GM23338 (cell line): Measurements from ENCODE around the gene IL36A. TPM values are rescaled to one million over a fixed set of nuclear protein-coding genes. Genes with fewer than 3 reads are reported as not detected.
A peak's percentile ranks its signal among the peaks of the same experiment; 100 is the strongest.

Experiments used
- ATAC-seq: fragments of 200-7000 bp; cut with Tn5 transposase; 3 replicates; pipeline ENCODE4 v1.9.1; 2020
- DNase-seq: peaks from one replicate; pipeline ENCODE4 v3.0.0-alpha.2; 2015; ENCODE audit warnings: low spot score
- H2AFZ ChIP-seq: fragments of 200-600 bp; sonication (generic); 2 replicates; pipeline ENCODE4 v1.8.0; 2016; ENCODE audit warnings: antibody characterized with exemption, mild to moderate bottlenecking, moderate library complexity
- H3F3A ChIP-seq: fragments of 200-600 bp; sonication (generic); replicated peaks from 2 replicates; pipeline ENCODE4 v1.8.0; 2017; ENCODE audit warnings: antibody characterized with exemption, mixed run types, low read depth
- H3K27ac ChIP-seq: fragments of 200-600 bp; sonication (generic); 2 replicates; pipeline ENCODE4 v1.6.1; 2016; ENCODE audit warnings: low read depth
- H3K27me3 ChIP-seq: fragments of 200-600 bp; sonication (generic); 2 replicates; pipeline ENCODE4 v1.8.0; 2016; ENCODE audit warnings: mild to moderate bottlenecking, mixed run types, moderate library complexity; ENCODE audit not compliant: insufficient read depth
- H3K36me3 ChIP-seq: fragments of 200-600 bp; sonication (generic); 2 replicates; pipeline ENCODE4 v1.8.0; 2016; ENCODE audit warnings: mild to moderate bottlenecking; ENCODE audit not compliant: insufficient read depth
- H3K4me1 ChIP-seq: fragments of 200-600 bp; sonication (generic); 2 replicates; pipeline ENCODE4 v1.8.0; 2016; ENCODE audit warnings: mild to moderate bottlenecking, moderate library complexity; ENCODE audit not compliant: insufficient read depth
- H3K4me2 ChIP-seq: fragments of 200-600 bp; sonication (generic); 2 replicates; pipeline ENCODE4 v1.7.1; 2017; ENCODE audit warnings: mixed run types
- H3K4me3 ChIP-seq: fragments of 200-600 bp; sonication (generic); 2 replicates; pipeline ENCODE4 v1.6.1; 2016; ENCODE audit warnings: mixed run types
- H3K79me2 ChIP-seq: fragments of 200-600 bp; sonication (generic); replicated peaks from 2 replicates; pipeline ENCODE4 v1.8.0; 2017; ENCODE audit warnings: mild to moderate bottlenecking; ENCODE audit not compliant: insufficient read depth
- H3K9me2 ChIP-seq: fragments of 200-600 bp; sonication (generic); 2 replicates; pipeline ENCODE4 v1.8.0; 2017; ENCODE audit not compliant: insufficient read depth
- H4K20me1 ChIP-seq: fragments of 200-600 bp; sonication (generic); replicated peaks from 2 replicates; pipeline ENCODE4 v1.8.0; 2017; ENCODE audit warnings: mild to moderate bottlenecking; ENCODE audit not compliant: insufficient read depth
- H3K27ac Mint-ChIP-seq: 2 replicates; pipeline ENCODE4 v1.8.0; 2020; ENCODE audit warnings: inconsistent platforms, mild to moderate bottlenecking, moderate library complexity, mixed read lengths
- H3K27me3 Mint-ChIP-seq: 3 replicates; pipeline ENCODE4 v1.8.0; 2022; ENCODE audit warnings: low read depth, mild to moderate bottlenecking, moderate library complexity, mixed read lengths, inconsistent platforms; ENCODE audit not compliant: insufficient read depth, poor library complexity
- H3K36me3 Mint-ChIP-seq: 3 replicates; pipeline ENCODE4 v1.8.0; 2021; ENCODE audit warnings: low read depth, mild to moderate bottlenecking, inconsistent platforms, moderate library complexity, mixed read lengths
- H3K4me1 Mint-ChIP-seq: 3 replicates; pipeline ENCODE4 v1.8.0; 2020; ENCODE audit warnings: mild to moderate bottlenecking, inconsistent platforms, mixed read lengths
- H3K4me3 Mint-ChIP-seq: 3 replicates; pipeline ENCODE4 v1.8.0; 2021; ENCODE audit warnings: moderate library complexity, mild to moderate bottlenecking, inconsistent platforms, mixed read lengths
- H3K9me3 Mint-ChIP-seq: 3 replicates; pipeline ENCODE4 v1.8.0; 2020; ENCODE audit warnings: moderate library complexity, mild to moderate bottlenecking, inconsistent platforms, mixed read lengths
- CREB1 ChIP-seq: fragments of 250-450 bp; sonication (Bioruptor Pico); IDR thresholded peaks from 2 replicates; pipeline ENCODE4 v1.5.0; 2020; ENCODE audit warnings: low read depth, mild to moderate bottlenecking, moderate library complexity
- EZH2 ChIP-seq: fragments of 200-600 bp; sonication (generic); IDR thresholded peaks from one replicate; pipeline ENCODE4 v1.8.0; 2017; ENCODE audit warnings: antibody characterized with exemption, mild to moderate bottlenecking, low read depth; ENCODE audit not compliant: unreplicated experiment
- EZH2phosphoT487 ChIP-seq: fragments of 200-600 bp; sonication (generic); IDR thresholded peaks from one replicate; pipeline ENCODE4 v1.8.1; 2018; ENCODE audit warnings: antibody characterized with exemption; ENCODE audit not compliant: unreplicated experiment
- JUNB ChIP-seq: IDR thresholded peaks from one replicate; pipeline ENCODE4 v1.6.1; 2016; ENCODE audit warnings: antibody characterized with exemption; ENCODE audit not compliant: unreplicated experiment
- NANOG ChIP-seq: IDR thresholded peaks from 2 replicates; pipeline ENCODE4 v1.6.1; 2016; ENCODE audit warnings: antibody characterized with exemption, borderline replicate concordance
- POLR2AphosphoS5 ChIP-seq: IDR thresholded peaks from 2 replicates; pipeline ENCODE4 v1.6.1; 2016; ENCODE audit warnings: antibody characterized with exemption, low read depth
- STAT1 ChIP-seq: IDR thresholded peaks from one replicate; pipeline ENCODE4 v1.6.1; 2016; ENCODE audit warnings: antibody characterized with exemption; ENCODE audit not compliant: unreplicated experiment
- ZNF331 ChIP-seq: fragments of 250-450 bp; sonication (Bioruptor Pico); IDR thresholded peaks from 2 replicates; pipeline ENCODE4 v1.5.0; 2020; ENCODE audit warnings: low read depth, mild to moderate bottlenecking, moderate library complexity
- polyA plus RNA-seq: library from polyadenylated mRNA; unstranded; fragments of >200 nt; fragmentation: Nextera tagmentation; extraction: Ambion mirVana; gene quantifications from 2 replicates; pipeline ENCODE4 v1.2.1, GENCODE V29; 2016
- total RNA-seq: library from RNA; depleted of rRNA; stranded (reverse); fragments of >200 nt; shearing (Covaris generic); gene quantifications from 2 replicates; pipeline ENCODE4 v1.2.3, GENCODE V29; 2014
- TF ChIP-seq, protein P1 (sequence below), 2 experiments: fragments of 200-600 bp in 1 of 2; sonication (generic) in 1 of 2; conservative IDR thresholded peaks; 2 replicates each; pipeline versions ENCODE4 v1.5.1 to v1.6.1; 2016 to 2017; ENCODE audit warnings: antibody characterized with exemption in 2 of 2, low read depth in 2 of 2, mild to moderate bottlenecking in 2 of 2, moderate library complexity in 1 of 2
- TF ChIP-seq, protein P2 (sequence below): IDR thresholded peaks from one replicate; pipeline ENCODE4 v1.6.1; 2018; ENCODE audit warnings: antibody characterized with exemption; ENCODE audit not compliant: unreplicated experiment
- TF ChIP-seq, protein P3 (sequence below): IDR thresholded peaks from 2 replicates; pipeline ENCODE4 v1.6.1; 2016; ENCODE audit warnings: antibody characterized with exemption

IL36A gene
- total and polyA plus RNA-seq, 2 experiments from 2014 or later, result not detected

DNA sequence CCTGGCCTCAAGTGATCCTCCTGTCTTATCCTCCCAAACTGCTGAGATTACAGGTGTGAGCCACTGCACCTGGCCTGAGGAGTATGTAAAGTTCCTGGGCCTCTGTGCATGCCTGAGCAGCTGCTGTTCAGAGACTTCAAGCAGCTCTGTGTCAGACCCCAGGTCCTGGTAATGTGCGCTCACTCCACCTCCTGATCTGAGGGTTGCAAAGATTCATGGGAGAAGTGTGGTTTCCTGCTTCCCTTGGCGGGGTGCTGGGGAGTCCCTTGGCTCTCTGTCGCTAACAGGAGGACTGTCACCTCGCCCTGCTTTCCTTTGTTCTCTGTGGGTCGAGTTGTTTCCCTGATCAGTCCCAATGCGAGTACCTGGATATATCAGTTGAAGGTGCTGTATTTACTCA is 8.6 kb upstream of the IL36A start (continued):
- no peak for TF ChIP-seq EZH2
- TF ChIP-seq, protein P1, sequence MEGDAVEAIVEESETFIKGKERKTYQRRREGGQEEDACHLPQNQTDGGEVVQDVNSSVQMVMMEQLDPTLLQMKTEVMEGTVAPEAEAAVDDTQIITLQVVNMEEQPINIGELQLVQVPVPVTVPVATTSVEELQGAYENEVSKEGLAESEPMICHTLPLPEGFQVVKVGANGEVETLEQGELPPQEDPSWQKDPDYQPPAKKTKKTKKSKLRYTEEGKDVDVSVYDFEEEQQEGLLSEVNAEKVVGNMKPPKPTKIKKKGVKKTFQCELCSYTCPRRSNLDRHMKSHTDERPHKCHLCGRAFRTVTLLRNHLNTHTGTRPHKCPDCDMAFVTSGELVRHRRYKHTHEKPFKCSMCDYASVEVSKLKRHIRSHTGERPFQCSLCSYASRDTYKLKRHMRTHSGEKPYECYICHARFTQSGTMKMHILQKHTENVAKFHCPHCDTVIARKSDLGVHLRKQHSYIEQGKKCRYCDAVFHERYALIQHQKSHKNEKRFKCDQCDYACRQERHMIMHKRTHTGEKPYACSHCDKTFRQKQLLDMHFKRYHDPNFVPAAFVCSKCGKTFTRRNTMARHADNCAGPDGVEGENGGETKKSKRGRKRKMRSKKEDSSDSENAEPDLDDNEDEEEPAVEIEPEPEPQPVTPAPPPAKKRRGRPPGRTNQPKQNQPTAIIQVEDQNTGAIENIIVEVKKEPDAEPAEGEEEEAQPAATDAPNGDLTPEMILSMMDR (conservative IDR thresholded peaks at IDR 0.05; ENCODE audit: low read depth in 2 of 2), result no peak

DNA sequence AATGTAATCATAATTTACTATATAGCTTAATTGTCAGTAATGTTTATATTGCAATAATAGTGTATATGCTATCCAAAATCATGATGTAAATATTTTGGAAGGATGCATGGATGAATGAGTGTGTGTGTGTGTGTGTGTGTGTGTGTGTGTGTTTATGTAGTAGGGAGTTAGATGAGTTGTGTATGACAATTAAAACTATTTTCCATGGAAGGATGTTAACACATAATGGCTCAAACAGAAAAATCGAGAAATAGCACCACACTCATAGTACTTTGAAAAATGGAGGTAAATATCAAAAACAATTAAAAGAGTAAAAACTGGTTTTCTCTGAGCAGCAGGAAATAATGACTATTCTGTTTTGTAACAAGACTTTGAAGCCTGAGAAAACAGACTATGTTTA is 8.1 kb upstream of the IL36A start:
- ATAC-seq, result no peak
- H3K4me3 ChIP-seq, result no peak overlapping the region
- TF ChIP-seq, protein P1 (conservative IDR thresholded peaks at IDR 0.05; ENCODE audit: low read depth in 2 of 2), result no peak
- TF ChIP-seq STAT1, result no peak
- TF ChIP-seq, protein P2, sequence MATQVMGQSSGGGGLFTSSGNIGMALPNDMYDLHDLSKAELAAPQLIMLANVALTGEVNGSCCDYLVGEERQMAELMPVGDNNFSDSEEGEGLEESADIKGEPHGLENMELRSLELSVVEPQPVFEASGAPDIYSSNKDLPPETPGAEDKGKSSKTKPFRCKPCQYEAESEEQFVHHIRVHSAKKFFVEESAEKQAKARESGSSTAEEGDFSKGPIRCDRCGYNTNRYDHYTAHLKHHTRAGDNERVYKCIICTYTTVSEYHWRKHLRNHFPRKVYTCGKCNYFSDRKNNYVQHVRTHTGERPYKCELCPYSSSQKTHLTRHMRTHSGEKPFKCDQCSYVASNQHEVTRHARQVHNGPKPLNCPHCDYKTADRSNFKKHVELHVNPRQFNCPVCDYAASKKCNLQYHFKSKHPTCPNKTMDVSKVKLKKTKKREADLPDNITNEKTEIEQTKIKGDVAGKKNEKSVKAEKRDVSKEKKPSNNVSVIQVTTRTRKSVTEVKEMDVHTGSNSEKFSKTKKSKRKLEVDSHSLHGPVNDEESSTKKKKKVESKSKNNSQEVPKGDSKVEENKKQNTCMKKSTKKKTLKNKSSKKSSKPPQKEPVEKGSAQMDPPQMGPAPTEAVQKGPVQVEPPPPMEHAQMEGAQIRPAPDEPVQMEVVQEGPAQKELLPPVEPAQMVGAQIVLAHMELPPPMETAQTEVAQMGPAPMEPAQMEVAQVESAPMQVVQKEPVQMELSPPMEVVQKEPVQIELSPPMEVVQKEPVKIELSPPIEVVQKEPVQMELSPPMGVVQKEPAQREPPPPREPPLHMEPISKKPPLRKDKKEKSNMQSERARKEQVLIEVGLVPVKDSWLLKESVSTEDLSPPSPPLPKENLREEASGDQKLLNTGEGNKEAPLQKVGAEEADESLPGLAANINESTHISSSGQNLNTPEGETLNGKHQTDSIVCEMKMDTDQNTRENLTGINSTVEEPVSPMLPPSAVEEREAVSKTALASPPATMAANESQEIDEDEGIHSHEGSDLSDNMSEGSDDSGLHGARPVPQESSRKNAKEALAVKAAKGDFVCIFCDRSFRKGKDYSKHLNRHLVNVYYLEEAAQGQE, result no peak
- no peak for TF ChIP-seq ZNF331 (CRISPR knock-in tag)
- no peak for TF ChIP-seq POLR2AphosphoS5
- no peak for TF ChIP-seq JUNB
- TF ChIP-seq, protein P3, sequence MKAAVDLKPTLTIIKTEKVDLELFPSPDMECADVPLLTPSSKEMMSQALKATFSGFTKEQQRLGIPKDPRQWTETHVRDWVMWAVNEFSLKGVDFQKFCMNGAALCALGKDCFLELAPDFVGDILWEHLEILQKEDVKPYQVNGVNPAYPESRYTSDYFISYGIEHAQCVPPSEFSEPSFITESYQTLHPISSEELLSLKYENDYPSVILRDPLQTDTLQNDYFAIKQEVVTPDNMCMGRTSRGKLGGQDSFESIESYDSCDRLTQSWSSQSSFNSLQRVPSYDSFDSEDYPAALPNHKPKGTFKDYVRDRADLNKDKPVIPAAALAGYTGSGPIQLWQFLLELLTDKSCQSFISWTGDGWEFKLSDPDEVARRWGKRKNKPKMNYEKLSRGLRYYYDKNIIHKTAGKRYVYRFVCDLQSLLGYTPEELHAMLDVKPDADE, result no peak
- TF ChIP-seq NANOG, result no peak
- no peak for TF ChIP-seq CREB1
- TF ChIP-seq EZH2phosphoT487, result no peak
- no peak for TF ChIP-seq EZH2

More for the DNA sequence above, 8.1 kb upstream of the IL36A start:
- Mint-ChIP-seq H3K4me3 (no peak overlapping the region), H3K36me3 (peaks cover 7% of the 10 kb centered on the region; the same call in 2 of the 3 replicates), H3K9me3 (peaks cover 39% of the 10 kb centered on the region), H3K27me3 (peaks cover 2% of the 10 kb centered on the region), H3K4me1 (no peaks in the 10 kb centered on the region), H3K27ac (no peak overlapping the region)
- Histone ChIP-seq H3K27me3 (no peaks in the 10 kb centered on the region), H3K79me2 (no peaks in the 10 kb centered on the region), H3K4me2 (no peak overlapping the region), H3K27ac (no peak overlapping the region), H3K9me2 (peaks cover 5% of the 10 kb centered on the region; the same call in 1 of the 2 replicates), H3K36me3 (no peaks in the 10 kb centered on the region), H2AFZ (peak overlapping the region; percentile 85; the same call in 1 of the 2 replicates), H4K20me1 (no peaks in the 10 kb centered on the region), H3K4me1 (no peaks in the 10 kb centered on the region), H3F3A (no peaks in the 10 kb centered on the region)
- DNase-seq, result no peak
